Fibroblast of lung (primary cell): Measurements from ENCODE around the gene NEO1. TPM values are rescaled to one million over a fixed set of nuclear protein-coding genes. Genes with fewer than 3 reads are reported as not detected.

ENCODE experiments used
- DNase-seq, 2 donors: peaks; one replicate each; pipeline versions ENCODE4 v3.0.0 to v3.0.0-alpha.2; 2010; ENCODE audit warnings: low read depth in 2 of 2
- H2AFZ ChIP-seq: 2 replicates; pipeline ENCODE4 v1.5.1; 2012; ENCODE audit warnings: low read length, control low read depth, inconsistent platforms
- H3K27ac ChIP-seq: 2 replicates; pipeline ENCODE4 v1.5.1; 2011; ENCODE audit warnings: low read length, control low read depth; ENCODE audit not compliant: insufficient read depth
- H3K27me3 ChIP-seq: 2 replicates; pipeline ENCODE4 v1.5.1; 2011; ENCODE audit warnings: mild to moderate bottlenecking, low read length; ENCODE audit not compliant: control insufficient read depth, insufficient read depth
- H3K36me3 ChIP-seq: 2 replicates; pipeline ENCODE4 v1.5.1; 2011; ENCODE audit warnings: low read length; ENCODE audit not compliant: control insufficient read depth, insufficient read depth
- H3K4me1 ChIP-seq: 2 replicates; pipeline ENCODE4 v1.5.1; 2011; ENCODE audit warnings: low read length; ENCODE audit not compliant: control insufficient read depth, insufficient read depth; ENCODE audit errors: extremely low read depth
- H3K4me2 ChIP-seq: 2 replicates; pipeline ENCODE4 v1.5.1; 2011; ENCODE audit warnings: low read length, control low read depth; ENCODE audit not compliant: insufficient read depth; ENCODE audit errors: extremely low read depth
- H3K4me3 ChIP-seq, 4 experiments: fragments of 200-600 bp in 1 of 4; sonication (generic) in 1 of 4; replicated peaks in 1 of 4; 2 replicates each; pipeline ENCODE4 v1.5.1; 2011 to 2016; ENCODE audit warnings: low read length in 4 of 4, low read depth in 3 of 4, mild to moderate bottlenecking in 3 of 4, control low read depth in 2 of 4, inconsistent platforms in 1 of 4, mixed read lengths in 1 of 4; ENCODE audit not compliant: insufficient read depth in 1 of 4; ENCODE audit errors: control extremely low read depth in 1 of 4
- H3K79me2 ChIP-seq: 2 replicates; pipeline ENCODE4 v1.5.1; 2012; ENCODE audit warnings: mild to moderate bottlenecking, low read length, inconsistent platforms; ENCODE audit not compliant: control insufficient read depth, insufficient read depth
- H3K9ac ChIP-seq: 2 replicates; pipeline ENCODE4 v1.5.1; 2011; ENCODE audit warnings: mild to moderate bottlenecking, low read length, control low read depth; ENCODE audit not compliant: insufficient read depth
- H3K9me3 ChIP-seq: 2 replicates; pipeline ENCODE4 v1.5.1; 2012; ENCODE audit warnings: low read depth, low read length; ENCODE audit not compliant: control insufficient read depth, insufficient read depth
- H4K20me1 ChIP-seq: 2 replicates; pipeline ENCODE4 v1.5.1; 2011; ENCODE audit warnings: low read length; ENCODE audit not compliant: control insufficient read depth, insufficient read depth; ENCODE audit errors: extremely low read depth
- EZH2 ChIP-seq: IDR thresholded peaks from 2 replicates; pipeline ENCODE4 v1.5.1; 2012; ENCODE audit warnings: low read length, control low read depth, mild to moderate bottlenecking; ENCODE audit errors: missing control alignments
- polyA plus RNA-seq, 2 donors: library from polyadenylated mRNA; depleted of rRNA in 1 of 2; stranded (reverse) in 1 of 2; unstranded in 1 of 2; fragments of >200 nt; gene quantifications; 2 replicates each; pipeline ENCODE4 v1.2.1, GENCODE V29; 2011 to 2012; ENCODE audit warnings: missing spikeins in 1 of 2
- total RNA-seq: library from RNA; depleted of rRNA; stranded (reverse); fragments of >200 nt; gene quantifications from 2 replicates; pipeline ENCODE4 v1.2.1, GENCODE V29; 2014
- TF ChIP-seq, protein P1 (sequence below), 2 donors: IDR thresholded peaks in 1 of 2; conservative IDR thresholded peaks in 1 of 2; 1 replicate in 1 of 2; 2 replicates in 1 of 2; pipeline ENCODE4 v1.5.1; 2011 to 2012; ENCODE audit warnings: low read length in 2 of 2, control low read depth in 1 of 2, inconsistent platforms in 1 of 2, low read depth in 1 of 2, mild to moderate bottlenecking in 1 of 2

NEO1 gene
- total and polyA plus RNA-seq, 2 donors (not counting 1 experiment from before 2014, with no cell fraction given), result 6.2 to 19.3 TPM

DNA sequence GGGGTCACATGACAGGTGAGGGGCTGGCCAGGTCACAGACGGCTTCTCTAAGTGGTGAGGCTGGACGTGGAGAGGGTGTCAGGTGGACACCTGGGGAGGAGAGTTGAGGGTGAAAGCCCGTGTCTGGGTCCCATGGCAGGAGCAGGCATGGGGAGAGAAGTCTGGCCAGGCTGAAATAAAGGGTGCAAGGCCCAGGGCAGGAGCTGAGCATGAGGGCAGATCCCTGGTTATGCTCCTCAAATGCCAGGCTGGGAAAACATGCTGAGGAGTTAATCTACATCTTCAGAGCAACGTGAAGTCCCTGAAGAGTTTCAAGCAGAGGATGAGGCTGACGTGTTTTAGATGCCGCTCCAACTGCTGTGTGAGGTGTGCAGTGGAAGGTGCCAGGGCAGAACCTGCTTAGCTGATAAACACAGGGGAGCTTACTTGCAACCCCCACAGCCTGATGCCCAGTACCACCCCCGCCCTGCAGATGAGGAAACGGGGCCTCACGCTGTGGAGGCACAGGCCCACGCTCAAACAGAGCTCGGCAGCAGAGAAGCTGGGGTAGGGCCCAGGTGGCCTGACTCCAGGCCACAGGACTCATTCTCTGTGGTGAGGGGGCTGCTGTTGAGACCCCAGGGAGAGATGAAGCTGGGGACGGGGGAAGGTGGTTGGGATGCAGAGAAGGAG is 276.0 kb downstream of the NEO1 start:
- Histone ChIP-seq H3K4me3 (no peak overlapping the region), H3K36me3 (no peaks in the 10 kb centered on the region), H3K27ac (no peak overlapping the region), H3K27me3 (no peaks in the 10 kb centered on the region), H3K9me3 (no peaks in the 10 kb centered on the region), H3K79me2 (no peaks in the 10 kb centered on the region), H3K4me2 (no peak overlapping the region), H4K20me1 (no peaks in the 10 kb centered on the region), H2AFZ (no peak overlapping the region), H3K9ac (no peak overlapping the region), H3K4me1 (no peaks in the 10 kb centered on the region)
- TF ChIP-seq, protein P1, sequence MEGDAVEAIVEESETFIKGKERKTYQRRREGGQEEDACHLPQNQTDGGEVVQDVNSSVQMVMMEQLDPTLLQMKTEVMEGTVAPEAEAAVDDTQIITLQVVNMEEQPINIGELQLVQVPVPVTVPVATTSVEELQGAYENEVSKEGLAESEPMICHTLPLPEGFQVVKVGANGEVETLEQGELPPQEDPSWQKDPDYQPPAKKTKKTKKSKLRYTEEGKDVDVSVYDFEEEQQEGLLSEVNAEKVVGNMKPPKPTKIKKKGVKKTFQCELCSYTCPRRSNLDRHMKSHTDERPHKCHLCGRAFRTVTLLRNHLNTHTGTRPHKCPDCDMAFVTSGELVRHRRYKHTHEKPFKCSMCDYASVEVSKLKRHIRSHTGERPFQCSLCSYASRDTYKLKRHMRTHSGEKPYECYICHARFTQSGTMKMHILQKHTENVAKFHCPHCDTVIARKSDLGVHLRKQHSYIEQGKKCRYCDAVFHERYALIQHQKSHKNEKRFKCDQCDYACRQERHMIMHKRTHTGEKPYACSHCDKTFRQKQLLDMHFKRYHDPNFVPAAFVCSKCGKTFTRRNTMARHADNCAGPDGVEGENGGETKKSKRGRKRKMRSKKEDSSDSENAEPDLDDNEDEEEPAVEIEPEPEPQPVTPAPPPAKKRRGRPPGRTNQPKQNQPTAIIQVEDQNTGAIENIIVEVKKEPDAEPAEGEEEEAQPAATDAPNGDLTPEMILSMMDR (conservative IDR thresholded peaks at IDR 0.05 in 1 of 2, IDR thresholded peaks at IDR 0.05 in 1 of 2; ENCODE audit: low read depth in 1 of 2, low read length in 2 of 2), result no peak
- no peak for TF ChIP-seq EZH2
- DNase-seq, result no peak

DNA sequence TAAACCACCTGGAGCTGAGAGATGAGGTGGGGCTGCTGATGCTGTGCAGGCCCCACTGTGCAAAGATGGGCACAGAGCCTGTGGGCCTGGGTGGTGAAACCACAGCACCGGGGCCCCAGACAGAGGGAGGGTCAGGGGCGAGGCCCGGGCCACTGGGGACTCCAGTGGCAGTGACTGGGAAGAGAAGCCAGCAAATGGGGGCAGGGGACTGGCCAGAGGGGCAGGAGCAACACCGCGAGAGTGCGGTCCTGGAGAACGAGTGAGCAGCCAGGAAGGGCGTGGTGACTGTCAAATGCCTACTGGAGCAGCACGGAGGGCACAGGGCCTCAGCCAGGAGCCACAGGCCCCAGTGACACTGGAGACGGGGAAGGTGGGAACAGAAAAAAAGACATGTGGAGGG is 276.7 kb downstream of the NEO1 start:
- no peaks in the 10 kb centered on the region for H3K79me2 ChIP-seq
- no peaks in the 10 kb centered on the region for H3K9me3 ChIP-seq
- H3K36me3 ChIP-seq, result no peaks in the 10 kb centered on the region
- no peak overlapping the region for H3K4me2 ChIP-seq
- no peak overlapping the region for H3K4me3 ChIP-seq
- DNase-seq, result no peak
- no peak overlapping the region for H3K9ac ChIP-seq
- no peaks in the 10 kb centered on the region for H4K20me1 ChIP-seq
- no peak overlapping the region for H3K27ac ChIP-seq
- H3K4me1 ChIP-seq, result no peaks in the 10 kb centered on the region
- TF ChIP-seq EZH2, result no peak
- TF ChIP-seq, protein P1 (conservative IDR thresholded peaks at IDR 0.05 in 1 of 2, IDR thresholded peaks at IDR 0.05 in 1 of 2; ENCODE audit: low read depth in 1 of 2, low read length in 2 of 2), result no peak
- H2AFZ ChIP-seq, result no peak overlapping the region
- H3K27me3 ChIP-seq, result no peaks in the 10 kb centered on the region

- Histone ChIP-seq H3K79me2 (no peaks in the 10 kb centered on the region), H3K4me3 (no peak overlapping the region), H3K9me3 (no peaks in the 10 kb centered on the region), H3K27me3 (no peaks in the 10 kb centered on the region), H3K36me3 (no peaks in the 10 kb centered on the region), H3K27ac (no peak overlapping the region), H3K4me1 (no peaks in the 10 kb centered on the region), H4K20me1 (no peaks in the 10 kb centered on the region), H3K9ac (no peak overlapping the region), H3K4me2 (no peak overlapping the region), H2AFZ (no peak overlapping the region)
- DNase-seq, result no peak
- TF ChIP-seq, protein P1 (conservative IDR thresholded peaks at IDR 0.05 in 1 of 2, IDR thresholded peaks at IDR 0.05 in 1 of 2; ENCODE audit: low read depth in 1 of 2, low read length in 2 of 2), result no peak
- TF ChIP-seq EZH2, result no peak
Observed at GRCh38 chr15:73329501-73330200, 277.4 kb downstream of the NEO1 start.
